ENCODE data around the gene SPDYE4.

Gene SPDYE4

DNA sequence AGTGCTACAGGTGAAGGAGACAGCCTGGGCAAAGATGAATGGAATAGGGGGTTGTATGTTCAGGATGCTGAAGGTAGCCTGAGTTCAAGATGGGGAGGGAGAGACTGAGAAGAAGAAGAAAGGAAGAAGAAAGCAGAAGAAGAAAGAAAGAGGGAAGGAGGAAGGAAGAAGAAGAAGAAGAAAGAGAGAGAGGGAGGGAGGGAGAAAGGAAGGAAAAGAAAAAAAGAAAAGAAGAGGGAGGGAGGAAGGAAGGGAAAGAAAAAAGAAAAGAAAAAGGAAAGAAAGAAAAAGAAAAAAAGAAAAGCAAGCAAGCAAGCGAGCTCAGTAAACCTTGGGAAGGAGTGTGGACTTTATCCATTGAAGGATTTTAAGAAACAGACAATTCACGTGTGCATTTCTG is 21.6 kb downstream of the SPDYE4 start:
- no peak for DNase-seq

DNA sequence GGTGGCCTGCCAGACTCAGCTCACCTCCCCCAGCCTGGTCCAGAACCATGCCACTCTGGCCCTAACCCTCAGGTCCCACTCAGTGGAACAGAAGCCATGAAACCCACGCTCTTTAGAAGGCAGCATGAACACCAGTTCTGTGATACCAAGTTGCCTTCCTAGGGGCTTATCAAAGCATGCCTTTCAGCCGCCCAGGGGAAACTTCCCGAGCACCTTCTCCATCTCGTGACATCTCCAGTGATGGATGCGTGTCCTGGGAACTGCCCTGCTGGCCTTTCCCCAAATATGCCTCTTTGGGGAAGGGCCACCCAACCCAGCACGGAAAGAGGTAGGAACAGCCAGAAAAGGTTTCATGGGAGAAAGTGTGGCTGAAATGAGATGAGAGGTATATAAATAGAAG is 22.0 kb downstream of the SPDYE4 start:
- DNase-seq = no peak

DNA sequence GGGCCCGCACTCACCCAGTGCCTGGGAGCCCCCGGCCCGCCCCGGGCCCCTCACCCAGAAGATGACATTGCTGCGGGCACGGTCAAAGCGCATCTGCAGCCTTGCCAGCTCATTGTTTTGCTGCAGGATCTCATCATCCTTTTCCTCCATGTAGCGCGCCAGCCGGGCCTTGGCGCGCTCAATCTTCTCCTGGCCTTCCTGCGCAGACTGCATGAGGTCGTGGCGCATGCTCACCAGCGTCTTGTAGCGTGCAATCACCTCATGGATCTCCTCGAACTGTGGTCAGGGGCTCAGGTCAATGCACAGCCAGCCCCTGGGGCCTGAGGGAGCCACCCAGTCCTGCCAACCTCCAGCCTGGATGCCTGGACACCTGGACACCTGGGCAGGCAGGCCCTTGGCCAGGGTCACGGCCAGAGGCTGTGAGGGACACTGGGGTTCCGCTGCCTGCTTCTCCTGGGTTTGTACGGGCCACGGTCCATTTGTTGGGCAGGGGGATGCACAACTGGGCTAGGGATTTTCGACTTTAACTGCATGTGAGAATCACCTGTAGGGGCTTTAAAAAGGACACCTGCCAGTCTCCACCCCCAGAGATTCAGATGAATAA is 22.9 kb downstream of the SPDYE4 start:
- no peak for DNase-seq

DNA sequence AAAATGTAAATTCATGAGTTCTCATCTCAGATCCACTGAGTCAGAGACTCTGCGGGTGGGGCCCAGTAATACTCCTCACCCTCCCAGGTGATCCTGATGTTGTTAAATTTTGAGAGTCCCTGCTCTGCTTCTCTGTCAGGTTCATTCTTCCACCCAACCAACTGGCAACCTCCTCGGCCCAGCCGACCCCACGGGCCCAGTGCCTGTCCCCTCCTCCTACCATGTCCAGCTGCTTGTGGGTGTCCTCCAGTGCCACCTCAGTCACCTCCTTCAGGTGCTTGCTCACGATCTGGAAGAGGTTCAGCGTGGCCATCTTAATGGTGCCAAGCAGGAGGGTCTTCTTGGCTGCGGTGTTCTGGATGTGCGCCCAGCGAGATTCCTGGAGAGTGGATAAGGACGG is 23.5 kb downstream of the SPDYE4 start:
- DNase-seq = no peak

DNA sequence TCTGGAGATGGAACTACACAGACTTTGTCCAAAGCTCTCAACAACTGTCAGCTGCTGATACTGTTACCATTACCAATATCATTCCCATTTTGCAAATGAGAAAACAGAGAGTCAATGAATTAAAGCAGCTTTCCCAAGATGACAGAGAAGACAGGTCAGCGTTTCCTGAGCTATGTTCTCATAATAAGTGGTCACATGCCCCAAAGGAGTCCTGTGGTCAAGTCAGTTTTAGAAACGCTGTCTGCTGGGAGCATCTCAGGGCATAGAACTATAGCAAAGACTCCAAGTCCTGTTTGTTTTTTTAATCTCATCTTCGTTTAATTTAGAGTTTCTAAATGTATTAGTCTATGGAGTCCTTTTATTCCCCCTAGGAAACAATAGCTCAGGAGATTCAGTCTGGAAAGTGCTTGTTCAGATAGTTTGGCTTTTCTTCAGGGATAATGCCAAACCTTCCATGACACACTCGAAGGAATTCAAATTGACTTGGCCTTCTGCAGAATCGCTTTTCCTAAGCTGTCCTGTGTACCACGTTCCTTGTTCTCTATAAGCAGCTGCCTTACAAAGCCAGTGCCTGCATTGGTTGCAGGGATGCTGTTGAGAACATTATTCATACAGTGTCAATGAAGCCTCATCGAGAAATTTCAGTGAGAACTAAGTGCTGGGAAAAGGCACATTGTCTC is 25.8 kb downstream of the SPDYE4 start:
- no peak for DNase-seq

DNA sequence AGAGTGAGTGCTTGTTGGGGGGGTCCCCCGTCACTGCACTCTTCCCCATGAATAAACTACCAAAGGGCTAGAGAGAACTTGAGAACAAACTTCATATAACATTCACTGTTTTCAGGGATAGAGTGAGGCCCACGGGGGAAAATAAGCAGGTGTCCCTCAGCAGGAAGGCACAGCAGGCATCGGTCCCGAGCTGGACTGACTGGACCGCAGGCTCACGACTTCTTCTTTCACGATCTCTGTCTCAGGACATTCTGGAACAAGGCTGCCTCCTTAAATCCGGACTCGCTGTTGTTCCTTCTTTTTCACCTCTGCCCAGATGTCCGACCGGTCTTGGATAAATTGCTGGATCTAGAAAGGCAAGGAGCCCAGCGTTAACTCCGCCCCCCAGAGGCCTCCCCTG is 28.5 kb downstream of the SPDYE4 start:
- no peak for DNase-seq

DNA sequence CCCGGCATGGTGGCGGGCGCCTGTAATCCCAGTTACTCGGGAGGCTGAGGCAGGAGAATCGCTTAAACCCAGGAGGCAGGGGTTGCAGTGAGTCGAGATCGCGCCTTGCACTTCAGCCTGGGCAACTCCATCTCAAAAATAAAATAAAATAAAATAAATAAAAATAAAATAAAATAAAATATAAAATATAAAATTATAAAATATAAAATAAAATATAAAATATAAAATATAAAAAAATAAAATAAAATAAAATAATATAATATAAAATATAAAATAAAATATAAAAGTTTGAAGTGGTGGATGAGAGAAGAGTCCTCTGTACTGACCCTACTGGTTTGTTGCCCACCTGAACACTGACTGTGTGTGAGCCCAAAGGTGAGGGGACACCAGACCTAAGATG is 28.9 kb downstream of the SPDYE4 start:
- no peak for DNase-seq

DNA sequence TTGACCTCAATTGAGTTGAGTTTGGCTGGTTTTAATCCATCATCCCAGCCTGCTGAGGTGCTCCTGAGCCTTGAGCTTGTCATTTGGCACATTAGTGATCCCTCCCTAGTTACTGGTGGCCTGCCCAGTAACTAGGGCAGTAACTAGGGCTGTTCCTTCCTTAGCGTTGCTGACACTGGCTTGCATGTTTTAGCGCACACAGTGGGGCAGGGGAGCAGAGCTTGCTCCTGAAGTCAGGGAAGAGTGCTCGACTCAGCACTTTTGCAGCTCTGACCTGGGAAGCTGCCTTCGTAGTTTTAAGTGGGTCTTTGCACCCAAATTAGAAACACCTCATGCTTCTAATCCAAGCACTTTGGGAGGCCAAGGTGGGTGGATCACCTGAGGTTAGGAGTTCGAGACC is 29.4 kb downstream of the SPDYE4 start:
- no peak for DNase-seq

DNA sequence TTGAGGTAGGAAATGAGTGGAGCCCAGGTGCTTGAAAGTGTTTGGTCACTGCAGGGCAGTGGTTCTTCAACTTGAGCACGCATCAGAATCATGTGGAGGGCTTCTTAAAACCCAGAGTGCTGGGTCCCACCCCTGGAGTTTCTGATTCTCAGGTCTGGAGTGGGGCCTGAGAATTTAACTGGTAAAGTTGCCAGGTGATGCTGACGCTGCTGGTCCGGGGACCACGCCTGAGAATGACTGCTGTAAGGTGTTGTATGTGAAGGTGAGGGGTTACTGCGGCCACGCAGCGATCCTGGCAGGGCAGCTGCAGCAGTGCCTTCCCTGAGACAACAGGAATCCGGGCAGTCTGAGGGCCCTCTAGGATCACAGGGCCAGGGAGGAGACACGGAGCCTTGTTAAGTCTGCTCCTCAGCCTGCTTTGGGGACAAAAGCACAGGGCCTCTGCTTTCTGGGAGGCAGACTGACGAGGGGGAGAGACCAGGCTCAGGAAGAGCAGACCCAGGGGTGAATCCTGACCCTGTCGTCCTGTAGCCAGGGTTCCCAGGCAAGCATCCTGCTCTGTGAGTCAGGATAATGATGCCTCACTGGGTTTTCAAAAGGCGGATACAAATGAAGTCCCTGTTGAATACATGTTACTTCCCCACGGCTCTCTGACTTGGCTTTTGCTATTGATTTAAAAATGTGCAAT is 30.0 kb downstream of the SPDYE4 start:
- no peak for DNase-seq

DNA sequence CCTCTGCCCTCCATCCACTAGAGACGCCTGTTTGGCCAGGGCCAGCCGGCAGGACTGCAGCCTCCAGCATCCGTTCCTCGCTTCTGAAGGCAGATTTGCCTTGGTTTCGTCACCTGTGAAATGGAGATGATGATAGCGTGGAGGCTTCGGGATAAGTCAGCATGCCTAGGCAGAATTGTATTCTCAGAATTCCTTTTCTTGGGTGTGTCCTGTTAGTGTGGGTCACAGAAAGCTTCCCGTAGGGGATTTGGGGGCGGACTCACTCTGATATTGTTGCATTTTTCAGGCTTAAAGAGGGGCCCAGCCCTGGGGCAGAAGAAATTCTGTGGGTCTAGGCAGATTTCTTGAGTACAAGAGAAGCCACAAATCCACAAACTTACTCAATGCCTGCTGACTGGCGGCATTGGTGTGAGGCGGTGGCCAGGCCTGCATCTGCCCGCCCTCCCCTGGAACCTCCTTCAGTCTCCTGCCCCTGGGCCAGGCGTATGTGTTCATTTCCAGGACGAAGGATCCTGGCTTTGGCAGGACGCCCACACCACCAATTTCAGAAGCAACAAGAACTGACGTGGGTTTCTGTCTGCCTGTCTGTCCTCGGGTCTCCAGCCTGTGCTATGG is 31.3 kb downstream of the SPDYE4 start:
- no peak for DNase-seq

DNA sequence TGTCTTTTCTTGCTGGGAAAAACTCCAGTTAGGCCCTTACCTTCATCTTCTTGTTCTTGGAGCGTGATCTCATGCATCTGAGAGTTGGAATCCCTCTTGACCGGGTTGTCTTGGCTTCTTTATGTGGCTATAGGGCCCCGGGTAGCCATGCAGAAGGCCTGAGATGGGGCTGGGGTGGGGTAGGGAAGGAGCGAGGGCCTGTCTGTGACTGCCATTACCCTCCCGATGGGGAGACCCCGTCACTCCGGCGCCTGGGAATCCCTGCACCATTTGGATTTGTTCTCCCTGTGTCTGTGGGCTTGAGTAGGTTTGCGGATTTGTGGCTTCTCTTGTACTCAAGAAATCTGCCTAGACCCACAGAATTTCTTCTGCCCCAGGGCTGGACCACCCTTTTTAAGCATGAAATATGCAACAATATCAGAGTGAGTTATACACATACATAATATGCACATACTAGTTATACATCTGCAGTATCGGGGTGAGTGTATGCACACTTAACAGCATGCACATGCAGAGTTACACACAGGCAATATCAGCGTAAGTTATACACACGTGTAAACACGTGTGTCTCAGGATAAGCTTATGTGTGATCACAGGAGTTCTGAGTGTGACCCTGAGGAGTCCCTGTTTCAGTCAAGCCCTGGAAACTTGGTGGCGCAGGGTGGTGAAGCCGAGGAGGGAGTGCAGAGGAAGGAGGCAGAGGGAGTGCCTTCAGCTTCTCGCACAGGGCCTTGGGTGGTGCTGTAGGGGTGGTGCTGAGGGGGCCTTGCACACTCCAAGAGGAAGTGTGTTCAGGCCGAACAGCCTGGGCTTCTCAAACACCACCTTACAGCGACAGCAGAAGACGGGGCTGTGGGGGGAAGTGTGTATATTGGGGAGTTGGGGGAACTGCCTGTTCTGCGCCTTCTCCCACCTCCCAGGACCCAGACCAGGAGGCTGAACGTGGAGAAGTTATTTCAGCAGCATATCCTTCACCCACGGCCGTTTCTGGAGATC is 32.2 kb downstream of the SPDYE4 start:
- no peak for DNase-seq

DNA sequence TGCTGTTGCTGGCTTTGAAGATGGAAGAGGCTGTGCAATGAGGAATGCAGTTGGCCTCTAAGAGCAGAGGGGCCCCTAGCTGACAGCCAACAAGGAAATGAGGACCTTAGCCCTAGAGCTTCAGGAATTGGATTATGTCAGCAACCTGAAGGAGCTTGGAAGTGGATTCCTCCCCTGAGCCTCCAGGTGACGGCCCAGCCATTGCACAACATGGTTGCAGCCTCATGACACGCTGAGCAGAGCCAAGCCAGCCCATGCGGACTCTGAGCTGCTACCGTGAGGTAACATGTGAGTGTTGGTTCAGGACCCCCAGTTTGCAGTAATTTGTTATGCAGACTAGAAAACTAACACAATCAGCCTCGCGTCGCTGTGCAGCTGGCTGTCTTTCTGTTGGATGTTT is 33.9 kb downstream of the SPDYE4 start:
- no peak for DNase-seq

DNA sequence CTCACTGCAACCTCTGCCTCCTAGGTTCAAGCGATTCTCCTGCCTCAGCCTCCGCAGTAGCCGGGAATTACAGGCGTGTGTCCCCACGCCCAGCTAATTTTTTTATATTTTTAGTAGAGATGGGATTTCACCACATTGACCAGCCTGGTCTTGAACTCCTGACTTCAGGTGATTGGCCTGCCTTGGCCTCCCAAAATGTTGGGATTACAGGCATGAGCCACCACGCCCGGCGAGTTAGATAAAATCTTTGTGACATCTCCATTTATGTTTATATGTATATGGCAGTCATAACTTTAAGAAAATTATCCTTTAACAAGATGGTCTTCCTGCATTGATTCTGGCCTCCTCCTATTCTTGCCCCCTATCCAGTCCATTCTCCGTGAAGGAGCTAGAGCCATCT is 37.8 kb downstream of the SPDYE4 start:
- no peak for DNase-seq

DNA sequence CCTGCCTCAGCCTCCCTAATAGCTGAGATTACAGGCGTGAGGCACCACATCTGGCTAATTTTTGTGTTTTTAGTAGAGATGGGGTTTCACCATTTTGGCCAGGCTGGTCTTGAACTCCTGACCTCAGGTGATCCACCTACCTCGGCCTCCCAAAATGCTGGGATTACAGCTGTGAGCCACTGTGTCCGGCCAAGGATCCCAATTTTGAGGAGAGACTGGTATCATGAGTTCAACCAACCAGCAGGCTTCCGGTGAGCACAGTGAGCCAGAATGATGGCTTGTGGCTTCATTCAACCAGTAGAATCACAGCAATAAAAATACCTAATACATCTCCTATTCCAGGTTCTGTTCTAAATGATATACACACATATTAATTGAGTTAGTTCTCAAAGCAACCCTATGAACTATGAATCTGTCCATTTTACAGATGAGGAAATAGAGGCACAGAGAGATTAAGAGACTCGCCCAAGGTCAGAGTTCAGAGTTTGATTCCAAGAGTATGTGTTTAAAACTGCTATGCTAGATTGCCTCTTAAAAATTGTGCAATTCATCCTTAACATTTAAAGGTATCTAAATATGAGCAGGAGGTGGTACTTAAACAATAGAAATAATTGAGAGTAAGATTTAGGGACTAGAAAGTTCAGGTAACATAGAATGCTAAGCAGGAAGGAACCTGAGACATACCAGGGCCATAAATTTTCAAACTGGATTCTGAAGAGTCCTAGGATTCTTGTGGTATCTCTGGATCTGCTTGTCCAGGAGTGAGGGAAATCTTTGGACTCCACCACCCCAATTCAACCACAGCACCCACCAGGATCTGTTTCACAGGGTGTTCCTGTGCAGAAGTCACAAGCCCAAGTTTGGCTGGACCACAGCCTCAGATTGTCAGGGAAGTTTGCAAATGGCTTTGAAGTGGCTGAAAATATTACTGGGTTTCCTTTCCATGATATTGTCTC is 38.8 kb downstream of the SPDYE4 start:
- no peak for DNase-seq

DNA sequence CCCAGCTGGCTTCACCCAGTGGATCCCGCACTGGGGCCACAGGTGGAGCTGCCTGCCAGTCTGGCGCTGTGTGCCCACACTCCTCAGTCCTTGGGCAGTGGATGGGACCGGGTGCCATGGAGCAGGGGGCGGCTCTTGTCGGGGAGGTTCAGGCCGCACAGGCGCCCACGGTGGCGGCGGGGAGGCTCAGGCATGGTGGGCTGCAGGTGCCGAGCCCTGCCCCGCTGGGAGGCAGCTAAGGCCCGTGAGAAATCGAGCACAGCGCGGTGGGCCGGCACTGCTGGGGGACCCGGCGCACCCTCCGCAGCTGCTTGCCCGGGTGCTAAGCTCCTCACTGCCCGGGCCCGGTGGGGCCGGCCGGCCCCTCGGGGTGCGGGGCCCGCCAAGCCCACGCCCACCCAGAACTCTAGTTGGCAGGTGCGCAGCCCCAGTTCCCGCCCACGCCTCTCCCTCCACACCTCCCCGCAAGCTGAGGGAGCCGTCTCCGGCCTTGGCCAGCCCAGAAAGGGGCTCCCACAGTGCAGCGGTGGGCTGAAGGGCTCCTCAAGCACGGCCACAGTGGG is 40.3 kb downstream of the SPDYE4 start:
- no peak for DNase-seq

DNA sequence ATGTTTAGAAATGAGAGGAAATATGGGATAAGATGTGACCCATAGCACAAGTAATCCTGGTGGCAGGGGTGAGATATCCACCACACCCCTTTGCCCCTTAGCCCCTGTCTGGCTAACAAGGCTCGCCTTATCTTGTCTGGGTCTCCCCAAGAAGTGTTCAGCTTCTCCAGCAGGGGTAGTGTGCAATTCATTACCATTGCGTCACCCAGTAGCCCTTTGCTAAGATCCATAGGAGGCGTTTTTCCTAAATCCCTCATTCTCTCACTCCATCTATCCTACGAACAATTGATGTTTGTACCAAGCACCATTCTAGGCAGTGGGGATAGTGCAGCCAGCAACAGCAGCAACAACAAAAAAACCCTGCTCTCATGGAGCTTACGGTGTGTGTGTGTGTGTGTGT is 44.5 kb downstream of the SPDYE4 start:
- no peak for DNase-seq

DNA sequence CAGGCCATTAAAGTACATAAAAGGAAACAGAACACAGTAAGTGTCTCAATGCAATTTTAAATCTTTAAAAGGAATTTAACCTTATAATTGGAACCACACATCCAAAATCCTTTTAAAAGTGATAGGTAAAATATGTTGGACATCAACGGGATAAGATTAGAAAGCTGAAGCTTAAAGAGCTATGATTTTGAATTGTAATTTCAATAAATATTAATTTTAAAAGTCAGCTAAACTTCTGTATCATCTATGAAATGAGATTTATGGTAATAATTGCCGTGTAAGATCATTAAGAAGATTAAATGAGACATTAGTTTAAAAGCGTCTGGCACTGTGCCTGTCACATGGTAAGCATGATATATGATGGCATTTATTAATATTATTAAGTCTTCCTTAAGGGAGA is 45.0 kb downstream of the SPDYE4 start:
- DNase-seq = no peak

DNA sequence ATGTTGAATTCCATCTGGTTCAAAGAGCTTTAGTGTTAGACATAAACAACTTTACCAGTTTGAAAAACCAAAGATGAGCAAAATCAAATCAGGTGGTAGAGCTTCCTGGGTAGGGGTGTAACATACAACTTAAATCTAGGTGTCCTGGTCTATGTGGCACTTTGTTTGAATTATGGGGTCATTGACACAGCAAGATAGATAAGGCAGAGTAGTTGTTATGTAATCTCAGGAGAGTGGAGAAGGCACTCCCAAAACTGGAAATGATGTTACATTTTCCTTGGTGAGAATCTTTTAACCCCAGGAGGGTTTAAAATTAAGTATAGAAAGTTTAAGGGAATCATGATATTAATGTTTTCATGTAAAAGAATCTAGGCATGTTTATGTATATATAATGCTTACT is 45.6 kb downstream of the SPDYE4 start:
- DNase-seq = no peak

DNA sequence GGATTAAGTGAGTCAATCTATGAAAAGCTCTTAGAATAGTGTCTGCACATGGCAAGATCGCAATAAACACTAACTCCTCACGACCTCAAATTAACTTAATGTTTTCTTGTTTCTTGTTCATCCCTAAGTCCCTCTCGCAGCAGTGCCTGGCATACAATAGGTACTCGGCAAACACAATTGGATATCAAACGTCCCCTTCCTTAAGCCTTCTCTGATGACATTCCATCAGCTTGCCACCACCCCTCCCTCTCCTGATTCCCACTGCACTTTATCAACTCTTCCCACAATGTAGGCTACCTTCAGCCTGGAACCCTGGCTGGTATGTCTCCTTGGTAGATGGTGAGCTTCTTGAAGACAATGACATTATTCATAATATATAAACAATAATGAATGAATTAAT is 47.1 kb downstream of the SPDYE4 start:
- DNase-seq = no peak

DNA sequence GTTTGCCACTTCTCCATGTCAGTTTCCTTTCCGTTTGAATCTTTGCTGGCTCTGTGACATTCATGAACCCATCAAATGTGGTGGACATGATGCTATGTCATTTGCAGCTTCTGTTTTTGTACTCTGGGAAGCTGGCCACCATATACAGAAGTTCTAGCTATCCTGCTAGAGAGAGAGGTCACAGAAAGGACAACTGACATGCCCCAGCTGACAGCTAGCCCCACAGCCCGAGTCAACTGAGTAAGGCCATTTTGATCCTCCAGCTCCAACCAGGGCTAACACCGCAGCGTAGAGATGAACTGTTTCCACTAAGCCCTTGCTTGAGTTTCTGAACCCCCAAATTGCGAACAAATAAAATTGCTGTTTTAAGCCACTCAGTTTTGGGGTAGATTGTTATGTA is 47.5 kb downstream of the SPDYE4 start:
- DNase-seq = no peak

DNA sequence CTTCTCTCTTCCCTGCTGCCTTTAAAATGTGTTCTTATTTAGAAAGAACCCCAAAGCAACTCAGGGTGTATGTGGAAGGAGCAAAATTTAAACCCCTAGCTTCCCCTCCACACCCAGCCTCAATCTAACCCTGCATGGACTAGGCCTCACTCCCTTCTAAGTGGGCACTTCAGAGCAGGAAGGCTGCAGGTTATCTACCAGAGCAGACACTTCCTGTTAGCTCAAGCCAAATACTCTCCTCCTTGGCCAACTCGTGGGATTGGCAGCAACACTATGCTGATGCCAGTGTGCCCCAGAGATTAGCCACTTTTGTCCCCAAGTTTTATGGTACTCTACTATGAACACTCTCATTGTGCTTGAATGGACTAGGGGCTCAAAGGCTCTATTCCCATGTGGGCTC is 49.3 kb downstream of the SPDYE4 start:
- DNase-seq = no peak

All from RPMI8226 (cell line).